NB4 (cell line): ENCODE measurements around the gene TOX3.

Experiments
- DNase-seq: peaks from one replicate; pipeline ENCODE4 v3.0.0; 2010; ENCODE audit warnings: low read depth
- H3K4me3 ChIP-seq: one replicate; pipeline ENCODE4 v1.5.1; 2011; ENCODE audit warnings: mild to moderate bottlenecking, low read depth, low read length, moderate library complexity
- MYC ChIP-seq: IDR thresholded peaks from 2 replicates; pipeline ENCODE4 v1.6.1; 2011; ENCODE audit warnings: low read depth, low read length
- POLR2A ChIP-seq: IDR thresholded peaks from 2 replicates; pipeline ENCODE4 v1.6.1; 2011; ENCODE audit warnings: mild to moderate bottlenecking; ENCODE audit not compliant: insufficient read length; ENCODE audit errors: extremely low read depth
- TF ChIP-seq, protein P1 (sequence below): IDR thresholded peaks from one replicate; pipeline ENCODE4 v1.5.1; 2012; ENCODE audit warnings: low read depth, low read length
- TF ChIP-seq, protein P2 (sequence below): IDR thresholded peaks from 2 replicates; pipeline ENCODE4 v1.6.1; 2011; ENCODE audit warnings: low read depth, low read length

TOX3 gene

DNA sequence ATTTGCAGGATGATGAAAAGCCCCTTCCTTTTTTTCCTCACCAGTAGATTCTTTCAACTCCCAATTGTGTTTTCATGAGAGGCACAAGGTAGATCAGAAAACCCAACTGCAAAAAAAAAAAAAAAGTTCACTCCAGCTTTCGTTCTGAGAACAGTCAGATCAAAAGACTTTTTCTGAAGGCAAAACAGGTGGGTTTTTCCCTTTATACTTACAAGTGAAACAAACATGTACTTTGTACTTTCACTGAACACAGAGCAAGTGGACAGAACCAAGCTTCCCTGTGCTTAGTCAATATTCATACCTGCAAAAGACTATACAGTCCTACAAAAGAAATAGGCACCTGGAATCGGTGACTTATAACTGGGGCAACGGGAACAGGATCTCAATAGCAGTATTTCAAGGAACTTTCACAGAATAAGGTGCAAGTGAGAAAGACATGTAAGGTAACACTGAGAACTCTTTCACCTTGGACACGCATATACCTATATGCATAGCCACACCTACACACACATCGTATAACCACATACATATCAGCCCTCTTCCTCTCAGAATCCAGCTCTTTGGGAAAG lies 54.1 kb downstream of the TOX3 start:
- DNase-seq: no peak
- no peak overlapping the region for H3K4me3 ChIP-seq

DNA sequence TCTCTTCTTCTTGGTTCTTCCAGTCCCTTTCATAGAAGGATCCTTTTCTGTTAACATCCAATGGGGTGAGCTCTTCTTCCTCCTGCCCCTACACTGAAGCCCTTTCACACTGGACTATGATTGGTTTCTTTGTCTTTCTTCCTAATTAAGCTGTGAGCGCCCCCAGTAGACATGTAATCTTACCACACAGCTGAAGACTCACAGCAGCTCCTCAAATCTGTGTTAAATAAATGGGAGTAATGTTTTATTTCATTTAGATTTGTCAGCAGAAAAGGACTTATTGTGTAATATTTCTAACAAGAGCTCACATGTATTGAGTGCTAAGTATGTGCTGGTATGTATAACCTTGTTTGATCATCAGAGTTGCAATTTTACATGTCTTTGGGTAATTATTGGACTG lies 55.7 kb downstream of the TOX3 start:
- TF ChIP-seq, protein P1, sequence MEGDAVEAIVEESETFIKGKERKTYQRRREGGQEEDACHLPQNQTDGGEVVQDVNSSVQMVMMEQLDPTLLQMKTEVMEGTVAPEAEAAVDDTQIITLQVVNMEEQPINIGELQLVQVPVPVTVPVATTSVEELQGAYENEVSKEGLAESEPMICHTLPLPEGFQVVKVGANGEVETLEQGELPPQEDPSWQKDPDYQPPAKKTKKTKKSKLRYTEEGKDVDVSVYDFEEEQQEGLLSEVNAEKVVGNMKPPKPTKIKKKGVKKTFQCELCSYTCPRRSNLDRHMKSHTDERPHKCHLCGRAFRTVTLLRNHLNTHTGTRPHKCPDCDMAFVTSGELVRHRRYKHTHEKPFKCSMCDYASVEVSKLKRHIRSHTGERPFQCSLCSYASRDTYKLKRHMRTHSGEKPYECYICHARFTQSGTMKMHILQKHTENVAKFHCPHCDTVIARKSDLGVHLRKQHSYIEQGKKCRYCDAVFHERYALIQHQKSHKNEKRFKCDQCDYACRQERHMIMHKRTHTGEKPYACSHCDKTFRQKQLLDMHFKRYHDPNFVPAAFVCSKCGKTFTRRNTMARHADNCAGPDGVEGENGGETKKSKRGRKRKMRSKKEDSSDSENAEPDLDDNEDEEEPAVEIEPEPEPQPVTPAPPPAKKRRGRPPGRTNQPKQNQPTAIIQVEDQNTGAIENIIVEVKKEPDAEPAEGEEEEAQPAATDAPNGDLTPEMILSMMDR: no peak
- no peak for TF ChIP-seq MYC
- H3K4me3 ChIP-seq: no peak overlapping the region
- DNase-seq: no peak

More for the DNA sequence above, 54.1 kb downstream of the TOX3 start:
- TF ChIP-seq MYC (no peak), POLR2A (no peak)
- TF ChIP-seq, protein P1: no peak
- TF ChIP-seq, protein P2, sequence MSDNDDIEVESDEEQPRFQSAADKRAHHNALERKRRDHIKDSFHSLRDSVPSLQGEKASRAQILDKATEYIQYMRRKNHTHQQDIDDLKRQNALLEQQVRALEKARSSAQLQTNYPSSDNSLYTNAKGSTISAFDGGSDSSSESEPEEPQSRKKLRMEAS: no peak

DNA sequence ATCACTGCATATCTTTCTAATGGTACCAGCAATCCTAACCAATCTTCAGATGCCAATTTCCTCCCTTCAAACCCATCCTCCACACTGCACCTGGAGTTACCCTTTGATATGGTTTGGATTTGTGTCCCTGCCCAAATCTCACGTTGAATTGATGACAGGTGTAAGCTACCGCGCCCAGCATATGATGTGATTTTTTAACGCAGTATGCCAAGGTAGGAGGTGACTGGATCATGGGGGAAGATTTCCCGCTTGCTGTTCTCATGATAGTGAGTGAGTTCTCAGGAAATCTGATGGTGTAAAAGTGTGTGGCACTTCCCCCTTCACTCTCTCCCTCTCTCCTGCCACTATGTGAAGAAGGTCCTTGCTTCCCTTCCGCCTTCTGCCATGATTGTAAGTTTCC lies 57.0 kb downstream of the TOX3 start:
- no peak for DNase-seq
- no peak overlapping the region for H3K4me3 ChIP-seq
- TF ChIP-seq POLR2A: no peak
- TF ChIP-seq, protein P2: no peak
- TF ChIP-seq, protein P1: no peak
- no peak for TF ChIP-seq MYC

DNA sequence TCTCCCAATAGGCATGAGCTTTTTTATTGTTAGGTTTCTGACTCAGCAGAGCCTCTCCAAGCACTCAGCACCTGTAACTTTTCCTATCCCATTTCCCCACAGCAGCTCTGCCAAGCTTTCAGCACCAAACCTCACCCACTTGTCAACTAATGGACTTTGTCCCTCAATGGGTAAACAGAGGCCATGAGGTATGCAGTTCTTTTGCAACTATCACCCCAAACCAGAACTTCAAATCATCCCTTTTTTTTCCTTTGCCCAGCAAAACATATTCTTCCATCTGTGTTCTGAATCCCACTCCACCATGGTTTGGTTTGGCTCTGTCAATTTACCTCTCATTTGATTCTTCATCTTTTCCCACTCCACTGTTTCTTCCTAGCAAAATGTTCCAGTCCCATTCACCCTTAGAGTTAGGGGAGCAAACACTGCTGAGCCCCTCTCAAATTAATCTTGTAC lies 58.1 kb downstream of the TOX3 start:
- DNase-seq: no peak
- TF ChIP-seq, protein P1: no peak
- TF ChIP-seq MYC (no peak), POLR2A (no peak)
- TF ChIP-seq, protein P2: no peak

DNA sequence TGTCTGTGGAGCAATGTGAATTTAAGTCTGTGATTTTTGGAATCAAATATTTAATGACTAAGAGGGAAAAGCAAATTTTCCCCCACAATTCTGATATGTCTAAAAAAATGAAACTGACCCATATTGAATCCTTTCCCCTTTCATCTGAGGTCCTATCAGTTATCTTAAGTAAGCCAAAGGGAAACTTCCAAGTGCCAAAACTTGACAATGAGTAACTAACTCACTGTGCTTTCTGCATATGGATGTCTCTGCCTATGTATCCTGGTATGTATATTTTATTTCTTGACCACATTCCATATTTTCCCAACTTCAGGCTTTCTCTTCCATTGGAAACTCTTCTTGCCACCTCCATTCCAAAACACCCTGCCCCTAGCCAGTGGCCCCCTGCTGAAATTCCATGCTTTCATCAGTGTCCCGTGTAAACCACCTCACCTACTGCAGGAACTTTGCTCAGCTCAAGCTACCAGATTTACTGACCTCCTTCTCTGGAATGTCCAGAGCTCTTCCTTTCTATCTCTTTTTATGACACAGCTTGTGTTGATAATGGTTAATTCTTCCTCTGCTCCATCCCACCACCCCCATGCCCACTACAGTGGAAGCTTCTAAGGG lies 59.0 kb downstream of the TOX3 start:
- DNase-seq: no peak
- no peak overlapping the region for H3K4me3 ChIP-seq
- TF ChIP-seq, protein P1: no peak
- no peak for TF ChIP-seq POLR2A
- TF ChIP-seq, protein P2: no peak

More for the DNA sequence above, 58.1 kb downstream of the TOX3 start:
- no peak overlapping the region for H3K4me3 ChIP-seq

DNA sequence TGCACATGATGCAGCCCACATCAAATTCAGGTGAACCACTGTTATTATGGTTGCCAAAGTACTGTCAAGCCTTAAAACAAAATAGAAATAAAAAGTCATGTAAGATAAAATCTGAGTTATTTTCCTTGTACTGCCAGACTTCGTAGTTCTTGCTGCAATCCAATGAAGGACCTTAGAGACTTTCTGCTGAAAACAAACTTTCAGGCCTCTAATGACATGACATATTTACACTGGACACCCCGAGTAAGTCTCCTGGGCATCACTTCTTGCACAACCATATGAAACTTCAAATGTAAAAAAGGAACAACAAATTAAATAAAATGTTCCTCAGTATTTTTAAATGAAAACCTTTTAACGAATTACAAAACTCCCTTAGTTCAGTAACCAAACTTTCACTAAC lies 66.7 kb downstream of the TOX3 start:
- no peak for DNase-seq
- TF ChIP-seq, protein P1: no peak
- TF ChIP-seq, protein P2: no peak
- TF ChIP-seq MYC: no peak
- TF ChIP-seq POLR2A: no peak

More for the DNA sequence above, 66.7 kb downstream of the TOX3 start:
- H3K4me3 ChIP-seq: no peak overlapping the region
